Upper lobe of left lung (tissue), 4 donors: ENCODE data around the gene KHK.

ENCODE experiments used
- POLR2AphosphoS5 ChIP-seq, 2 donors: sonication (generic); formaldehyde crosslinking; IDR thresholded peaks; one replicate each; pipeline ENCODE4 v1.5.1; 2017; ENCODE audit warnings: antibody characterized with exemption in 2 of 2
- TF ChIP-seq, protein P1 (sequence below), 6 experiments: fragments of 450-650 bp in 4 of 6; fragments of 200-600 bp in 2 of 6; sonication (generic) in 2 of 6; IDR thresholded peaks; one replicate each; pipeline ENCODE4 v1.5.1; 2016 to 2019; ENCODE audit warnings: antibody characterized with exemption in 6 of 6

DNA sequence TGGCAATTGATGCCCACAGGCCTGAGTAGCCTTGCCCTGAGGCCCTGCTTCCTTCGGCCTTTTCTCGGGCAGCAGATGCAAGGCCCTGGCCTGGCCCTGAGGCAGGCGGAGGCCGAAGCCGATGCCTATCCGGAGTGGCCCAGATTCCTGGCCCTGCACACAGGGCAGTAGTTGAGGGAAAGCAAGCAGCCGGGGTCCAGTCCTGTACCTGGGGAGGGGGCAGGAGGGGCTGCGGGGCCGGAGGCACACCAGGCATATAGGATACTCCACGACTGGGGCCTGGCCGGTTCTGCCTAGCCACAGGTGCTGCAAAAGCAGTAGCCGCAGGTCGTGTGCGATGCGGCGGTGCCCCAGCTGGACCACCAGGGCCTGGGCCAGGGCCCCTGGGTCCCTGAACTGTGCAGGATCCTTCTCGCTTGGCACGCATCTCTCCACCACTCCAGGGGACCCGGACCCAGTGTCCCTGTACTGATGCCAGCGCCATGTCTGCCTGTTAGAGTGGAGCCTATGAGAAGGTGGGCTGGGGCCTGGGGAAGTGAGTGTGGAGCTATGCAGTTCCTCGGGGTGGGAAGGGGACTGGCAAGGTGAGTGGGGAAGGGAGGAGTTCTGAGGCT, 50.9 kb downstream of the KHK start:
- no peak for TF ChIP-seq POLR2AphosphoS5 (IDR thresholded peaks at IDR 0.05)
- TF ChIP-seq, protein P1, sequence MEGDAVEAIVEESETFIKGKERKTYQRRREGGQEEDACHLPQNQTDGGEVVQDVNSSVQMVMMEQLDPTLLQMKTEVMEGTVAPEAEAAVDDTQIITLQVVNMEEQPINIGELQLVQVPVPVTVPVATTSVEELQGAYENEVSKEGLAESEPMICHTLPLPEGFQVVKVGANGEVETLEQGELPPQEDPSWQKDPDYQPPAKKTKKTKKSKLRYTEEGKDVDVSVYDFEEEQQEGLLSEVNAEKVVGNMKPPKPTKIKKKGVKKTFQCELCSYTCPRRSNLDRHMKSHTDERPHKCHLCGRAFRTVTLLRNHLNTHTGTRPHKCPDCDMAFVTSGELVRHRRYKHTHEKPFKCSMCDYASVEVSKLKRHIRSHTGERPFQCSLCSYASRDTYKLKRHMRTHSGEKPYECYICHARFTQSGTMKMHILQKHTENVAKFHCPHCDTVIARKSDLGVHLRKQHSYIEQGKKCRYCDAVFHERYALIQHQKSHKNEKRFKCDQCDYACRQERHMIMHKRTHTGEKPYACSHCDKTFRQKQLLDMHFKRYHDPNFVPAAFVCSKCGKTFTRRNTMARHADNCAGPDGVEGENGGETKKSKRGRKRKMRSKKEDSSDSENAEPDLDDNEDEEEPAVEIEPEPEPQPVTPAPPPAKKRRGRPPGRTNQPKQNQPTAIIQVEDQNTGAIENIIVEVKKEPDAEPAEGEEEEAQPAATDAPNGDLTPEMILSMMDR (IDR thresholded peaks at IDR 0.05), result no peak
